ENCODE results near the gene MYH10.

Gene MYH10

DNA sequence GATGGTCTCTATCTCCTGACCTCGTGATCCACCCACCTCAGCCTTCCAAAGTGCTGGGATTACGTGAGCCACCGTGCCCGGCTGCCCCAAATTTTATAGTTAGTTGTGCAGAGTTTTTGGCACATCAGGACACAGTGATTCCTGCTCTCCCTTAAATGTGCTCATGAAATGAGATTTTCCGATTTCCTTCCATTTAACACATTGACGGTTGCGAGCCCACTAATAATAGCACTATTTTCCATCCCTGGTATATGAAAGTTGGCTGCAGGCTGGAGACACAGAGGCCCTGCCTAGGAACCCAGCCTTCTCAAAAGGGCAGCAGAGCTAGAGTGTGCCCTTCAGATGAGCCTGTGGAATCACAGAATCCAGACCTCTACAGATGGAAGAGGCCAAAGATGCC lies 17.4 kb upstream of the MYH10 start:
- DNase-seq: no peak

DNA sequence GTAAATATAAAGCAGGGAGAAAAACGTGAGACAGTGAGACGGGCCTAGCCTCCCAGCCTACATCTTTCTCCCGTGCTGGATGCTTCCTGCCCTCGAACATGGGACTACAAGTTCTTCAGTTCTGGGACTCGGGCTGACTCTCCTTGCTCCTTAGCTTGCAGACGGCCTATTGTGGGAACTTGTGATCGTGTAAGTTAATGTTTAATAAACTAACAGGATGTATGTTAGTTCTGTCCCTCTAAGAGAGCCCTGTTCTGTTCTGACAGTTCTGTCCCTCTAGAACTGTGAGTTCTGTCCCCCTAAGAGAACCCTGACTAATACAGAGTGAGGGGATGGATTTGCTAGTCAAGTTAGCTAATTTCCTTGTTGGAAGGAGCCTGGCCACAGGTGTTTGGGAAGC lies 16.7 kb upstream of the MYH10 start:
- DNase-seq: no peak

DNA sequence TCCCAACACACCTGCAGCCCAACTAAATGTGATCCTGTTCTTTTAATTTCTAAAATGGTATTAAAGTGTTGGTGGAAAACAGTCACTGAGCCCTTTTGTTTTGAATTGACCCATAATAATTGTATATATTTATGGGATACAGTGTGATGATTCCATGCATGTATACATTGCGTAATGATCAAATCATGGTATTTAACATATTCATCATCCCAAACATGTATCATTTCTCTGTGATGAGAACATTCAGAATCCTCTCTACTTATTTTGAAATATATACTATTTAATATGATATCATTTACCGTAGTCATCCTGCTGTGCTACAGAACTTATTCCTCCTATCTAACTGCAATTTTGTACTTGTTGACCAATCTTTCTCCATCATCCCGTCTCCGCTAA lies 14.0 kb upstream of the MYH10 start:
- DNase-seq: no peak

DNA sequence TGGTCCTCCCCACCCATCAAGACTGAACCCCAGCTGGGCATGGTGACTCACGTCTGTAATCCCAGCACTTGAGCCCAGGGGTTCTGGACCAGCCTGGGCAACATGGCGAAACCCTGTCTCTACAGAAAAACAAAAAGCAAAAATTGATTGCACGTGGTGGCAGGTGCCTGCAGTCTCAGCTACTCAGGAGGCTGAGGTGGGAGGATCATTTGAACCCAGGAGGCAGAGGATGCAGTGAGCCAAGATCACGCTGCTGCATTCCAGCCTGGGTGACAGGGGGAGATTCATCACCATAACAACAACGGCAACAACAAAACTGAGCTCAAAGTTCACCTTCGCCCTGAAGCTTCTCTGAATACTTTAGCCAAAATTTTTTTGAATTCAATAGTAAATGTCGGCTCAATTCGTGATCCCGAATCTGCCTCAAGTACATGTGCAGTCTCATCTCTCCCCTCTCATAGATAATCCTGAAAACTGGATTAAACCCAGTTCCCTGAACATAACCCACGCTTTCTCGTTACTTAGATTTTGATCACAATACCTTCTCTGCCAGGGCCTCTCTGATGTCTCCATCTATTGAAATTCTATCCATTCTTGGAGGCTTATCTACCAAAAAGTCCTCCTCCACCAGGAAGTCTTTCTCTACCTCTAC lies 13.5 kb upstream of the MYH10 start:
- DNase-seq: no peak

DNA sequence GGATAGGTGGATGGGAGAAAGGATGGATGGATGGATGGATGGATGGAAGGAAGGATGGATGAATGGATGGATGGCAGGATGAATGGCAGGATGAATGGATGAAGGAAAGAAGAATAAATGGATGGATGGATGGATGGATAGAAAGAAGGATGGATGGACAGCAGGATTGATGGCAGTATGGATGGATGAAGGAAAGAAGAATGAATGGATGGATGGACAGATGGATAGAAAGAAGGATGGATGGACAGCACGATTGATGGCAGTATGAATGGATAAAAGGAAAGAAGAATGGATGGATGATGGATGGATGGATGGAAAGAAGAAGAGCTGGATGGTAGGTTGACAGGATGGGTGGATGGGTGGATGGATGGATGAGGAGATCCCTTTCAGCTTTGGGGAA lies 9.2 kb upstream of the MYH10 start:
- DNase-seq: no peak

DNA sequence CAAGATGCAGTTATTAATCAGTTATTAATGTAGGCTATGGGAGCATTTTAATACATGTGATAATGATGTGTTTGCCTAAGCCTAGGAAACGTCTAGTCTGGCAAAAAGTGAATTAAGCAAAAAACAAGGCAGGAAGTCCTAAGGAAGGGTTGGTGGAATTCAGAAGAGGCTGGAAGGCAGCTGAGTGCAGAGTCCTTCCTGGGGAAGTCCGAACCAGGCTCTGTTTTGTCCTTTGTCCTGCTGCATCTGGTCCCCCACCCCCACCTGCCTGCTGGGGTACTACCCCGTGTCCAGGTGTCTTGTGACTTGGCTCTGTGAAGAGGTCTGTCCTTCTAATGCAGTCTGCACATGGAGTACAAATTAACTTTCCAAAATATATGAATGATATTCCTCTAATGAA lies 1.5 kb upstream of the MYH10 start:
- no peak for DNase-seq

DNA sequence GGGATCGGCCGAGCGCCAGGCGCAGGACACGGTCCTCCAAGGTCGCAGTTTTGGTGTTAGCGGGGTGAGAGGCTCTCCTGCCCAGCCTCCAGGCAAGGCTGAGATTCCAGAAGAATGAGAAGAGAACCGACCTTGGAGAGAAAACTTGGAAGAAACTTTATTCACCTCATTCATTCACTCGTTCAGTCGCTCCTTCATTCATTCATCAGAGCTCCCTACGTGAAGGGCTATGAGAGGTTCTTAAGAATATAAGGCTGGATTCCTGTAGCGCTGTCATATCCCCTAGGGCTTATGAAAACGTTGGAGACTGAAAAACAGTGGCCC lies 991 bp upstream of the MYH10 start:
- no peak for DNase-seq

DNA sequence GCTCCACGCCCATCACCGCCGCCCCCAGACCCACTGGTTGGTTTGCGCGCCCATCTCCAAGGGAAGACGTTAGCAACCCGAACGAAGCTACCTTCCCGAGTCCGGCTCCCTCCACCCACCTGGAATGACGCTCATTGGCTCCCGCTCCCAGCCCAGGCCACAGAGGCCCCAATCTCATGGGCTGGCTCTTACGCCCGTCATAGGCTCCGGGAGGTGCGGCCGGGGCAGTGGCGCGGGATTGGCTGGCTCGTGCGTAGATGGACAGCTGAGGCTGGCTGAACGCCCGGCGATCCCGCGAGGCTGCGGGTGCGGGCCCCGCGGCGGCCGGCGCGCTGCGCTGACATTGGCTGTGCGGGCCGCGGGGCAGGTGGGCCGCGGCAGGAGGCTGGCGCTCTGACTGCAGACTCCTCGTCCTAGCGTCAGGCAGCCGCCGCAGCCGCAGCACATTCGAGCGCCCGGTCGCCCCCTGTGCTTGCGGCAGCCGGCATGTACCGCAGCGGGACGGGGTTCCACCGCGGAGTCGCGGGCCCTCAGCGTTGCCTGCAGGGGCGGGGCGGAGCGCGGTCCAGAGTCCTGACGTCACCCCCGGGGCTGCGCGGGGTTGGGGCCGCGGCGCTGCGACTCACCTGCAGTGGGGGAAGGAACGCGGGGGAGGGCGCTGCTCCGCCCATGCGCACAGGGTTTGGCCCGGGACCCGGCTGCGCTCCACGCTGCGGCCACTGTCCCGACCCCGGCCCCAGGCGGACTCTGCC lies 453 bp upstream of the MYH10 start:
- peak; percentile 100 for DNase-seq

DNA sequence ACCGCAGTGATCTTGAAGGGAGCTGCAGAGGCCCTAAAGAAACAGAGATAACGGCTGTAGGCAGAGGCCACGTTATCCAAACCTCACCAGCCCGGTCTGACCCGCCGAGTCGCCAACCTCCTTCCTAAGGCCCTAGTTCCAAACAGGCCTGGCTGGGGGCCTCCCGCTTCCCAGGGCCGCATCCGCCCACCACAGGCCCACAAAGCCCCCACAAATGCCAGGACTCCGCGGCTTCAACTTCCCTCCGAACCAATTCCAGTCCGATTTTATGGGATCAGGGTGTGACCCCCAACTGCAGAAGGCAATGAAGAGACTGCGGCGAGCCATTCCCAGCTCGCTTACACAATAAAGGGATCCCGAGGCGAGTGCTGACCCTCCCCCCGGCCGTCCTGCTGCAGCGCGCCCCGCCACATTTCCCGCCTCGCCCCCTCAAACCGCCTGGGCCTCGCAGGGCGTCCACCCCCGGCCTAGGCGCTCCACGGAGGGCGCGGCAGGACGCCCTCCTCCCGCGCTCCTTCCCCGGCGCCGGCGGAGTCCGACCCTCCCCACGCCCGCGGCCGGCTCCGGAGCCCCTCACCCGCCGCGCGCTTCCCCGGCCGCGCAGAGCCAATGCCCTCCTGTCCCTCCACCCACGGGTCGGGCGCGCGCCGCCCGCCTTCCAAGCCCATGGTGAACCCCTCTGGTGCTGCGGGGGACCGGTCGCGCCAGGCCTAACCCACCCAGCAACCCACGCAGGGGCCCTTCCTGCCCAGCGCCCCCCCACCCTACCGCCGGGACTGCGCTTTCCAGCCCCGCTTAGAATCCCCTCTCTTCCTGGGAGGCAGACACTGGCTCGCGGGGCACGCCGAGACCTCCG lies 926 bp downstream of the MYH10 start:
- no peak for DNase-seq

DNA sequence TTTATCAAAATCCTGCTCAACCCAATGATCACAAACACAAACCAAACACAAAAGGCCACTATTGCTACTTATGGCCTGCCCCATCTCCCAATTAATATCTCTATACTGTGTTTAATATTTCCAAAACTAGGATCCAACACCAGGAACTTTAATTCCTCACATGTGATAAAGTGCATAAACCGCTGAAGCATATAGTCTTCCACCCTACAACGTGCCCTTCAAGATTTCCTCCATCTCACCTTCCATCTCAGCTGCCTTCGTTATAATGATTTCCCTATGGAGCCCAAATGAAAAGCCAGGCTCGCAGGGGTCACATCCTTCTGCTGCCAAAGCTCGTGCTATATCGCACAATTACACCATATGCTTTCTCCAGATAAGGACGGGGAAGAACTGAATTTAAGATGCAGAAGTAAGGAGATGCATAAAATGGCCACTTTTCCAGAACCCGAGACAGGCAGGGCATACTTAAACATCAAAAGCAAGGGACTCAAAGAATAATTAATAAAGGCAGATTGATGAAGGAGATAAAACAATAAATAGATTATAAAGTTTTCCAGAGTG lies 1.8 kb downstream of the MYH10 start:
- no peak for DNase-seq

DNA sequence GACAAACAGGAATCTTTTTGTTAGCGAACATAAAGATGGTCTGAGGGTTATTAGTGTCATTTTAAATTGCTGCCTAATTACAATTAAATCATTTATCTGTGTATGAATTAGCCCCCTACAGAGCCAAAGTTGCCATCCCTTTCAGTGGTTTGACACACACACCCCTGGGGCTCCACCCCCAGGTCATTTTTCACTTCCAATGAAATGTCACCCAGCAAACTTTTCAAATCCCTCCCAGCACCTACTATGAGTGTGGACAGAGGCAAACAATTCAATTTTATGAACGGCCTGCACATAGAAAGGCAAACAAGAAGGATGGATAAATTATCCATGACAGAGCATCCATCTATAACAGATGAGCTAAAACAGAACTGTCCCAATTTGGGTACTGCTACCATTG lies 2.4 kb downstream of the MYH10 start:
- no peak for DNase-seq

DNA sequence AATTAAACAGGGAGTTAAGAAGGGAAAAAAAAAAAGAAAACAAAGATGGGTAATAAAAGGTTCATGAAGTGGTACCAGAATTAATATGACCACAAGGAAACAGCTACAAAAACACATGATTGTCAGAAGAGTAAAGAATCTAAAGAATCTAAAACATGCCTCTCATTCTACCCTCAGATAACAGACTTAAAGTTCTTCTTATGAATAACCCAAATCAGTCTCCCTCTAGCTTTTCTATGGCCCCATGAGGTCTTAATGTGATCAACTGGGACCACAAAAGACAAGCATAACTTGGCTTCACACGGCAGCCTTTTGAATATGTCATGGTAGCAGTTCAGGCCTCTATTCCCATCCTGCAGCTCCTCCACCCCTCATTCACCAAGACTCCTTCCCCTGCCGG lies 6.9 kb downstream of the MYH10 start:
- DNase-seq: peak; percentile 61

DNA sequence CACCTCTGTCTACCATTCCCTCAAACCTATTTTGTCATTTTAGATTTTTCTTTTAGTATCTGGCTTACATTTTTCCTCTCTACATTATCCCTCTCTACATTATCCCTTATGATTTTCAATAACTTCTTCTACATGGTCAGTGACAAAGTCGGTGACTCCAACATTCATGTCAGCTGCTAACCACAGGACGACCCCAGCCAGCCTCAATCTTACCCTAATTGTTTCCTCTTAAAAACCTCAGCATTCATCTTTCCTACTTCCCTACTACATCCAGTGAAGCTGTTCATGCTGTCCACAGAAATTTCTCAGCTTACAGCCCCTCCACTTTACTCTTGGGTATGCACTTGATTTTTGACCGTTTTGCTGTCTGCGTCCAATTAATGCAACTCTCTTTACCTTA lies 8.3 kb downstream of the MYH10 start:
- DNase-seq: no peak

DNA sequence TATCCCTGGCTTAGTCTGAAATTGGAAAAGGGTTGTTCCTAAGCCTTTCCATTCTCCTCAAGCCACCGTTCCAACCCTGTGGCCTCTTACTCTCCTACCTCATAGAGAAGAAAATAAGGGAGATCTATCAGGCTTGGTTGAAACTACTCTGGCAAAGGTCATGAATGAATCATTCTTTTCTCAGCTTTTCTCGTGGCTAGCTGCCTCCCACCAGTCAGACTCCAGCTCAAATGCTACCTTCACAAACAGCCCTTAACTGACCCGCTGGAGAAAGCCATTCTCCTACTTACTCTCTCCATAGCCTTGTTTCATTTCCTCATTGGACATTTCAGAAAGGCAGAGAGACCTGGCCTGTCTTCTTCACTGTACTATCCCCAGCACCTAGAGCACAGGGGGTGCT lies 8.9 kb downstream of the MYH10 start:
- no peak for DNase-seq

DNA sequence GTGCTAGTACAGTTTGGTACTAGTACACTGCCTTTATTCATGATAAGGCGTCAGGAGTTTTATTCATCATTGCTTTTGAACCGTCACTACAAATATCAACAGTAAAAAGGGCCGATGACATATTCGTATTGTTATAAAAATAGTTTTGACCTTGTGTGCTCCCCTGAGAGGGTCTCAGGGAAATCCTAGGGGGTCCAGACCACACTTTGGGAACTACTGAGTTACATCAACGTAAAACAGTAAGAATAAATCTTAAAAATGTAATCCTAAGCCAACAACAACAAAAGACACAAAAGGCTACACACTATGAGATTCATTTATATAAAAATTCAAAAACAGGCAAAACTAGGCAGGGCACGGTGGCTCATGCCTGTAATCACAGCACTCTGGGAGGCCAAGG lies 11.2 kb downstream of the MYH10 start:
- DNase-seq: no peak

DNA sequence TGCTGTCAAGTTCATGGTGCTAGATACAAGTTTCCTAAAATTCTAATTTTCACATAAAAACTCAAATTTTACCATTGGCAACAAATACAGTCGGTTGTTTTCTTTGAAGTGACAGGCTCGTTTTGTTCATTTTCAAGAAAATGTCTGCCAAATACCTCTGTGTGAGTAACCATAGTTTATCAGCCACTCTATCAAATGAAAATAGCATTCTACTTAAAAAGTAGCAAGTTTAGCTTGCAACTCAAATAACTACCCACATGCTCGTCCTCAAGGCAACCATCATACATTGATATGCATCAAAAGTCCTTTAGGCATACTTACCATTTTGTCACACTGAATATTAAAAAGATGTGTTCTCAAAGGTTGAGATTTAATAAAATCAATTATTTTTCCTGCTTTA lies 11.7 kb downstream of the MYH10 start:
- DNase-seq: no peak

DNA sequence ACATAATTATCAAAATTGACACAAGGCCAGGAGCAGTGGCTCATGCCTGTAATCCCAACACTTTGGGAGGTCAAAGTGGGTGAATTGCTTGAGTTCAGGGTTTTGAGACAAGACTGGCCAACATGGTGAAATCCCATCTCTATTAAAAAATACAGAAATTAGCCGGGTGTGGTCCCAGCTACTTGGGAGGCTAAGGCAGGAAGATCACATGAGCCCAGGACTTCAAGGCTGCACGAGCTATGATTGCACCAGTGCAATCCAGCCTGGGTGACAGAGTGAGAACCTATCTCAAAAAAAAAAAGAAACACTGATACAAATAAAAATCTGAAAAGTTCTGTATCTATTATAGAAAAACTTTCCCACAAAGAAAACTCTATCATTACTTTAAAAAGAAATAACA lies 15.5 kb downstream of the MYH10 start:
- no peak for DNase-seq

DNA sequence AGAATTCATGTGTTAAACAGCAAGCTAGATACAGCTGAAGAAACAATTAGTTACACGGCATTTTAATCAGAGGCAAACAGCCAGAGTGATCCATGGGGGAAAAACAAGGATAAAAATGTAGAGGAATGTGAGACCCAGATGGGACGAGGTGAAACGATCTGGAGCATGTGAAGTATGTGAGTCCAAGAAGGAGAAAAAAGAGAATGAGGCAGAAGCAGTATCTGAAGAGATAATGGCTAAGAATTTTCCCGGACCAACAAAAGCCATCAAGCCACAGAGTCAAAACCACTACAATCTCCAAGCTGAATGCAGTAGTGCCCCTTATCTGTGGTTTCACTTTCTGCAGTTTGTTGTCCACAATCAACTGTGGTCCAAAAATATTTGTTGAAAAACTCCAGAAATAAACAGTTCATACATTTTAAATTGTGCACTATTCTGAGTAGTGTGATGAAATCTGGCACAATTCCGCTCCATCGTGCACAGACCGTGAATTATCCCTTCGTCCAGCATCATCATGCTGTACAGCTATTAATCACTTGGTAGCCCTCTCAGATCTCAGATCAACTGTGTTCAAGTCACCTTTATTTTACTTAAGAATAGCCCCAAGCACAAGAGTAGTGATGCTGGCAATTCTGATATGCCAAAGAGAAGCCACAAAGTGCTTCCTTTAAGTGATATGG lies 18.8 kb downstream of the MYH10 start:
- DNase-seq: peak; percentile 72

DNA sequence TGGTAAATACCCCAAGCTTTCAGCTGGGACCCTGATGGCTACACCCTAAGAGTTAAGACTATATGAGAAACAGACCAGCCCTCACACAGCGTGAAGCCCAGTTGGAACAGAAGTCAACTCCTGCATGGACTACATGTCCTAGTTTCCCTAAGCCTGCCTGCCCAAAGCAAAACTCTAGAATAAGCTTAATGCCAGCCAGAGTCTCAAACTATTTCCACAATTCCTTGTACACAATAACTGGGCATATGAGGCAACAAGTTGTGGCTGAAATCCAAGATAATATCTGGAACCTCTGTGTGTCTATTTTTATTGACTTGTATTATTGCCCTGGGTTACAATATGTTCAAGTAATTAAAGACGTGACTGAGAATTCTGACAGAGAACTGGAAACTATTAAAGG lies 19.4 kb downstream of the MYH10 start:
- DNase-seq: no peak

DNA sequence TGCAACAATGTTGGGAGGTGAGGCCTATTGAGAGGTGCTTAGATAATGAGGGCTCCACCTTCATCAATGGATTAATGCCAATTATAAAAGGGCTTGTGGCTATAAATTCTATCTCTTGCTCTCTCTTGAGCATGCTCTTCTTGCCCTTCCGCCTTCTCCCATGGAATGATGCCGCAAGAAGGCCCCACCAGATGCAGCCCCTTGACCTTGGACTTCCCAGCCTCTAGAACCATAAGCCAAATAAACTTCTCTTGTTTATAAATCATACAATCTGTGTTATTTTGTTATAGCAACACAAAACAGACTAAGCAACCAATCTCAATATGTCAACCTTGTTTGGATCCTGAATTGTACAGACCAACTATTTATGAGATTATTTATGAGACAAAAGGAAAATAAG lies 20.0 kb downstream of the MYH10 start:
- no peak for DNase-seq

DNA sequence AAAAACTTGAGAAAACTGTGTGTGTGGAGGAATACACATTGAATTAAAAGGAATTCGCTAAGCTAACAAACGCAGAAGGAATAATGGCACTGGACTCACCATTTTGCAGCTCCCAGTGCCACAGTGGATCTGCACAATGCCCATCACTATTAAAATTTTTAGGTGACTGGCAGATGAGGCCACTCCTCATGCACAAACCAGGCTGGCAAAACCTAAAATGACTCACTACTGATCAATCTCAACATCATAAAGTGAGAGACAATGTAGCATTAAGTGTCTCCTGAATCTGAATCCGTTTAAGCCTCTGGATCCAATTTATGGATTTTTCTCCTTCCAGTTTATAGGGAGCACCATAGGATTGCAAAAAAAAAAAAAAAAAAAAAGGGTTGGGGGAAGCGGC lies 20.6 kb downstream of the MYH10 start:
- DNase-seq: no peak

DNA sequence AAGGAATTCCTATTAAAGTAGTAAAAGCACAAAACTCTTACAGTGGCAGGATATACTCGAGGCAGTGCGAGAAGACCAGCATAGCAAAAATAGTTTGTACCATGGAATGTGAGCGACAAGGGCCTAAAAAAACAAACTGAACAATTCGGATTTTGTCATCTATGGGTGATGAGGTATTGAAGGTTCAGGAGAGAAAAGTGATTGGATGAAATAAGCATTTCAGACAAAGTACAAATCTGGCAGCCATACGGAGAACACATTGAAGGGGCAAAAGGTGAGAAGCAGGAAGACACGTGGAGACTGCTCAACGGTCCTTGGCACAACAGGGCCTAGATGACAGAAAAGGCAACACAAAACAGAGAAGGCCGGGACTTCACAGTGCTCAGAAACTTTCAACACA lies 22.5 kb downstream of the MYH10 start:
- DNase-seq: peak; percentile 61

DNA sequence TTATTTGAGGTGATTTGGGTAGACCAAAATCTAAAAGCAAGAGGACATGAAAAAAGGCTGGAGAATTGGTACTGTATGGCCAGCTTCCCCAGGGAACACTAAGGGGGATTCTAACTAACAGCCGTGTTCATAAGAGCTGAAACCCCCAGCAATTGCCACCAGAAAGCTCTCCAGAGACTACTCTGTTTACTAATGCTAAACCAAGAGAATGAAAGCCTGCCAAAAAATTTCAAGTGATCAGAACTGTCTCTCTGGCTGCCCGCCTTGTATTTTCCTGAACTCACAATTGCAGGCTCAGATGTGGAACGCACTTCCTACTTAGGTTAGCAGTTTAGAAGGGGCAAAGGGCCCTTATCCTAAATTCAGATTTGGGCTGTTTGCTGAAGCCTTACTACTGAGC lies 24.1 kb downstream of the MYH10 start:
- DNase-seq: no peak

Data from fibroblast of skin of right biceps (primary cell).